WTC11 (cell line): ENCODE results near the gene GPR3. TPM values are rescaled to one million over a fixed set of nuclear protein-coding genes. Genes with fewer than 3 reads are reported as not detected.
A peak's percentile ranks its signal among the peaks of the same experiment; 100 is the strongest.

Experiments used
- ATAC-seq: fragments of 200-7000 bp; cut with Tn5 transposase; 2 replicates; pipeline ENCODE4 v1.10.0; 2021; ENCODE audit warnings: mild to moderate bottlenecking, moderate library complexity
- CTCF ChIA-PET: fragments of 300-600 bp; sonication (Branson Sonifier 250); formaldehyde crosslinking; loops from one replicate; lab custom pipeline; 2021; ENCODE audit warnings: antibody characterized with exemption; lab: Charles Lee
- POLR2A ChIA-PET: fragments of 350-600 bp; sonication (Branson Sonifier 250); formaldehyde crosslinking; loops from one replicate; lab custom pipeline; 2021; ENCODE audit warnings: antibody characterized with exemption; lab: Charles Lee
- DNase-seq: peaks from one replicate; pipeline ENCODE4 v3.0.0; 2021; ENCODE audit warnings: low spot score
- H3K27ac Mint-ChIP-seq: 2 replicates; pipeline ENCODE4 v1.8.0; 2021; ENCODE audit warnings: mixed read lengths
- H3K27me3 Mint-ChIP-seq: 2 replicates; pipeline ENCODE4 v1.8.0; 2021; ENCODE audit warnings: low read depth, mild to moderate bottlenecking, moderate library complexity, mixed read lengths
- H3K36me3 Mint-ChIP-seq: 2 replicates; pipeline ENCODE4 v1.8.0; 2021; ENCODE audit warnings: mixed read lengths
- H3K4me1 Mint-ChIP-seq: 2 replicates; pipeline ENCODE4 v1.8.0; 2022; ENCODE audit warnings: mixed read lengths
- H3K4me3 Mint-ChIP-seq: 2 replicates; pipeline ENCODE4 v1.8.0; 2021; ENCODE audit warnings: mild to moderate bottlenecking, moderate library complexity, mixed read lengths
- H3K9me3 Mint-ChIP-seq: 2 replicates; pipeline ENCODE4 v1.8.0; 2021; ENCODE audit warnings: mixed read lengths
- ATF1 ChIP-seq: sonication (generic); formaldehyde crosslinking; IDR thresholded peaks from 2 replicates; pipeline ENCODE4 v1.8.1; 2023; ENCODE audit warnings: mild to moderate bottlenecking, moderate library complexity, missing genetic modification reagents
- ATF6 ChIP-seq: sonication (generic); formaldehyde crosslinking; IDR thresholded peaks from 2 replicates; pipeline ENCODE4 v1.8.1; 2023; ENCODE audit warnings: mild to moderate bottlenecking, missing genetic modification reagents
- CTCF ChIP-seq: fragments of 200-600 bp; IDR thresholded peaks from 2 replicates; pipeline ENCODE4 v1.8.0; 2022; ENCODE audit warnings: antibody characterized with exemption
- E2F1 ChIP-seq: sonication (generic); formaldehyde crosslinking; IDR thresholded peaks from 2 replicates; pipeline ENCODE4 v1.8.0; 2022; ENCODE audit warnings: mild to moderate bottlenecking, missing genetic modification reagents
- JAZF1 ChIP-seq: fragments of 250-450 bp; sonication (Bioruptor Pico); IDR thresholded peaks from 2 replicates; pipeline ENCODE4 v1.9.0; 2021; ENCODE audit warnings: moderate library complexity, mild to moderate bottlenecking, inconsistent platforms
- MXD4 ChIP-seq: fragments of 250-450 bp; sonication (Bioruptor Pico); IDR thresholded peaks from 2 replicates; pipeline ENCODE4 v1.8.0; 2021; ENCODE audit warnings: mild to moderate bottlenecking, moderate library complexity, borderline replicate concordance
- MYBL2 ChIP-seq: sonication (generic); formaldehyde crosslinking; IDR thresholded peaks from 2 replicates; pipeline ENCODE4 v1.8.1; 2023; ENCODE audit warnings: mild to moderate bottlenecking, moderate library complexity, missing genetic modification reagents
- NFYB ChIP-seq: sonication (generic); formaldehyde crosslinking; conservative IDR thresholded peaks from 2 replicates; pipeline ENCODE4 v1.8.0; 2022; ENCODE audit warnings: low read depth, missing genetic modification reagents
- NR1H2 ChIP-seq: sonication (generic); formaldehyde crosslinking; IDR thresholded peaks from 2 replicates; pipeline ENCODE4 v1.9.0; 2021; ENCODE audit warnings: mild to moderate bottlenecking, moderate library complexity, missing genetic modification reagents
- RORB ChIP-seq: fragments of 250-450 bp; sonication (Bioruptor Pico); IDR thresholded peaks from 2 replicates; pipeline ENCODE4 v1.9.0; 2021; ENCODE audit warnings: mild to moderate bottlenecking
- SMAD4 ChIP-seq: sonication (generic); formaldehyde crosslinking; IDR thresholded peaks from 2 replicates; pipeline ENCODE4 v1.8.0; 2022; ENCODE audit warnings: mild to moderate bottlenecking, missing genetic modification reagents
- TCF7 ChIP-seq: sonication (generic); formaldehyde crosslinking; IDR thresholded peaks from 2 replicates; pipeline ENCODE4 v1.8.0; 2022; ENCODE audit warnings: mild to moderate bottlenecking, low read depth, missing genetic modification reagents, moderate library complexity
- ZNF263 ChIP-seq: sonication (generic); formaldehyde crosslinking; IDR thresholded peaks from 2 replicates; pipeline ENCODE4 v1.8.1; 2022; ENCODE audit warnings: low read depth, mild to moderate bottlenecking, moderate library complexity, missing genetic modification reagents
- ZNF512 ChIP-seq: sonication (generic); formaldehyde crosslinking; IDR thresholded peaks from 2 replicates; pipeline ENCODE4 v1.8.1; 2022; ENCODE audit warnings: missing genetic modification reagents, borderline replicate concordance
- ZNF532 ChIP-seq: fragments of 250-450 bp; sonication (Bioruptor Pico); IDR thresholded peaks from 2 replicates; pipeline ENCODE4 v1.9.0; 2021; ENCODE audit warnings: mild to moderate bottlenecking, borderline replicate concordance
- ZSCAN18 ChIP-seq: fragments of 250-450 bp; sonication (Bioruptor Pico); IDR thresholded peaks from 2 replicates; pipeline ENCODE4 v2.1.2; 2022; ENCODE audit warnings: mild to moderate bottlenecking, moderate library complexity
- total RNA-seq: library from RNA; stranded (reverse); gene quantifications from 3 replicates; pipeline ENCODE4 v1.2.3, GENCODE V29; 2021

Gene GPR3
- total RNA-seq, 1 experiment from 2014 or later: 12.4 TPM

- no peak for TF ChIP-seq MXD4 (CRISPR knock-in tag)
These were observed 23.4 kb upstream of the GPR3 start (continued) for GRCh38 chr1:27368869-27369582.

GRCh38 chr1:27372022-27372807 lies 20.2 kb upstream of the GPR3 start:
- ATAC-seq (no peak), DNase-seq (no peak)
- no peak overlapping the region for H3K4me3 Mint-ChIP-seq
- no peak for TF ChIP-seq ZNF512 (CRISPR knock-in tag)
- no peak for TF ChIP-seq SMAD4
- no peak for TF ChIP-seq JAZF1 (CRISPR knock-in tag)
- no peak for TF ChIP-seq TCF7 (CRISPR knock-in tag)
- TF ChIP-seq ZNF263 (CRISPR knock-in tag): no peak
- no peak for TF ChIP-seq ATF6 (CRISPR knock-in tag)
- TF ChIP-seq ZSCAN18: no peak
- TF ChIP-seq NFYB (CRISPR knock-in tag): no peak
- TF ChIP-seq ATF1 (CRISPR knock-in tag): no peak
- TF ChIP-seq MYBL2 (CRISPR knock-in tag): no peak
- no peak for TF ChIP-seq RORB (CRISPR knock-in tag)
- TF ChIP-seq E2F1 (CRISPR knock-in tag): no peak
- CTCF ChIA-PET: interaction anchor here (0.6 to 8.7 kb wide), 19 partner anchors 10 to 502 kb away, joined by 3 to 258 read pairs (median 4); partner anchors contain the start of genes CD164L2 and SYTL1
- H3K27me3 Mint-ChIP-seq: peaks cover 8% of the 10 kb centered on the region; the same call in 1 of the 2 replicates
- H3K36me3 Mint-ChIP-seq: no peaks in the 10 kb centered on the region
- no peak overlapping the region; the same call in 1 of the 2 replicates for H3K27ac Mint-ChIP-seq
- POLR2A ChIA-PET: no interaction called here
- no peaks in the 10 kb centered on the region for H3K9me3 Mint-ChIP-seq
- H3K4me1 Mint-ChIP-seq: peaks cover 14% of the 10 kb centered on the region

GRCh38 chr1:27372808-27373690 lies 19.4 kb upstream of the GPR3 start:
- peaks cover 3% of the 10 kb centered on the region; the same call in 1 of the 2 replicates for H3K27me3 Mint-ChIP-seq
- ChIA-PET POLR2A (no interaction called here), CTCF (interaction anchor here (0.6 to 8.7 kb wide), 19 partner anchors 10 to 501 kb away, joined by 3 to 258 read pairs (median 4); partner anchors contain the start of genes CD164L2 and SYTL1)
- DNase-seq (peak; percentile 63), ATAC-seq (peak; percentile 90)
- no peaks in the 10 kb centered on the region for H3K9me3 Mint-ChIP-seq
- H3K36me3 Mint-ChIP-seq: no peaks in the 10 kb centered on the region
- H3K4me3 Mint-ChIP-seq: no peak overlapping the region
- no peak overlapping the region for H3K27ac Mint-ChIP-seq
- H3K4me1 Mint-ChIP-seq: peaks cover 9% of the 10 kb centered on the region
- TF ChIP-seq CTCF: peak; percentile 48; the same call in 1 of the 2 replicates
- no peak for TF ChIP-seq NR1H2 (CRISPR knock-in tag)
- no peak for TF ChIP-seq ZNF532 (CRISPR knock-in tag)
